ENCODE results near the gene OSTN. TPM values are rescaled to one million over a fixed set of nuclear protein-coding genes. Genes with fewer than 3 reads are reported as not detected.

OSTN gene
- total and polyA plus RNA-seq, 2 donors (not counting 3 experiments of a cell fraction or from before 2014, with no cell fraction given) = not detected

GRCh38 chr3:191197761-191198306 is 1.2 kb upstream of the OSTN start:
- Histone ChIP-seq H3K4me3 (replicated peaks in 1 of 3; ENCODE audit: insufficient read depth in 1 of 3, low read depth in 1 of 3, low read length in 3 of 3) (no peak overlapping the region), H3K9ac (replicated peaks; ENCODE audit: extremely low read depth, insufficient read depth, low read length) (no peak overlapping the region), H3K36me3 (ENCODE audit: control insufficient read depth in 2 of 2, extremely low read depth in 1 of 2, insufficient read depth in 2 of 2, low read length in 2 of 2) (no peaks in the 10 kb centered on the region), H3K9me3 (replicated peaks; ENCODE audit: control insufficient read depth, insufficient read depth, low read length) (no peaks in the 10 kb centered on the region), H3K4me1 (ENCODE audit: control insufficient read depth, extremely low read depth, insufficient read depth, low read length) (no peaks in the 10 kb centered on the region), H3K4me2 (ENCODE audit: insufficient read depth, low read length) (no peak overlapping the region), H2AFZ (ENCODE audit: low read depth, low read length) (no peak overlapping the region), H3K27ac (ENCODE audit: insufficient read depth, low read depth, low read length) (no peak overlapping the region), H3K27me3 (ENCODE audit: control insufficient read depth in 2 of 2, insufficient read depth in 2 of 2, low read length in 2 of 2) (peaks cover 0 to 2% of the 10 kb centered on the region in 2 experiments), H4K20me1 (replicated peaks; ENCODE audit: control insufficient read depth, extremely low read depth, insufficient read depth, low read length) (no peaks in the 10 kb centered on the region), H3K79me2 (ENCODE audit: control insufficient read depth, insufficient read depth, low read length) (no peaks in the 10 kb centered on the region), H3K9me1 (replicated peaks; ENCODE audit: control insufficient read depth, extremely low read depth, insufficient read depth, low read length) (no peaks in the 10 kb centered on the region)
- dilution Hi-C loops (cut with MboI; ENCODE audit: extremely low pct_ligation_motif_present, low sequenced_read_pairs) = no loop called here
- TF ChIP-seq GATA2 (IDR thresholded peaks at IDR 0.05; ENCODE audit: insufficient read depth, insufficient read length, low read depth, low read length) (no peak), POLR2AphosphoS5 (IDR thresholded peaks at IDR 0.05; ENCODE audit: insufficient read depth, low read depth, low read length) (no peak), JUN (IDR thresholded peaks at IDR 0.05; ENCODE audit: borderline replicate concordance, insufficient read depth, insufficient read length, low read depth) (no peak), POLR2A (IDR thresholded peaks at IDR 0.05; ENCODE audit: low read depth, low read length) (no peak), FOS (IDR thresholded peaks at IDR 0.05; ENCODE audit: borderline replicate concordance, insufficient read depth, low read length) (no peak), MYC (IDR thresholded peaks at IDR 0.05; ENCODE audit: low read depth, low read length) (no peak), EZH2 (IDR thresholded peaks at IDR 0.05; ENCODE audit: borderline replicate concordance, low read depth, low read length, severe bottlenecking) (no peak), MAX (IDR thresholded peaks at IDR 0.05; ENCODE audit: insufficient read depth, insufficient read length) (no peak), CTCF (IDR thresholded peaks at IDR 0.05; ENCODE audit: extremely low read depth in 1 of 2, insufficient read depth in 1 of 2, low read depth in 1 of 2, low read length in 2 of 2) (no peak)
- intact Hi-C loops (cut with micrococcal nuclease) = no loop called here
- BruUV-seq (replicated peaks) = no TSS peak
- CTCF ChIA-PET = interaction anchor here (0.9 kb wide), 1 partner anchor 50 kb away, joined by 3 read pairs; no protein-coding TSS in a partner anchor
- no peak for DNase-seq (ENCODE audit: low read depth, low spot score)
- no peak for FAIRE-seq
- POLR2A ChIA-PET = no interaction called here

Data from endothelial cell of umbilical vein (primary cell).